CD1c-positive myeloid dendritic cell (primary cell): ENCODE data around the gene CHST14.

ENCODE experiments used
- DNase-seq: peaks from one replicate; pipeline ENCODE4 v3.0.0-alpha.2; 2016; ENCODE audit errors: extremely low spot score

The CHST14 gene

GRCh38 chr15:40461958-40462357, 8.8 kb upstream of the CHST14 start:
- no peak for DNase-seq

- DNase-seq: no peak
These were observed 7.5 kb upstream of the CHST14 start for GRCh38 chr15:40463279-40463678.

GRCh38 chr15:40463886-40464545, 6.8 kb upstream of the CHST14 start:
- no peak for DNase-seq

GRCh38 chr15:40464595-40465185, 6.1 kb upstream of the CHST14 start:
- no peak for DNase-seq

- DNase-seq: no peak
These were observed 4.8 kb upstream of the CHST14 start for GRCh38 chr15:40465939-40466338.

GRCh38 chr15:40466426-40467260, 4.1 kb upstream of the CHST14 start:
- DNase-seq: peak; percentile 68

GRCh38 chr15:40467261-40467615, 3.5 kb upstream of the CHST14 start:
- no peak for DNase-seq

- DNase-seq: peak; percentile 62
These were observed 1.9 kb upstream of the CHST14 start for GRCh38 chr15:40468898-40469331.

GRCh38 chr15:40469776-40470390, 901 bp upstream of the CHST14 start:
- DNase-seq: no peak

GRCh38 chr15:40471105-40471807, 472 bp downstream of the CHST14 start:
- DNase-seq: peak; percentile 42

- no peak for DNase-seq
These were observed 995 bp downstream of the CHST14 start for GRCh38 chr15:40471808-40472150.

- DNase-seq: no peak
These were observed 1.5 kb downstream of the CHST14 start for GRCh38 chr15:40472171-40472727.

- DNase-seq: no peak
These were observed 3.8 kb downstream of the CHST14 start for GRCh38 chr15:40474581-40474980.

GRCh38 chr15:40477642-40478327, 7.0 kb downstream of the CHST14 start:
- DNase-seq: no peak

GRCh38 chr15:40479024-40479423, 8.2 kb downstream of the CHST14 start:
- DNase-seq: no peak

GRCh38 chr15:40481341-40482074, 10.7 kb downstream of the CHST14 start:
- DNase-seq: no peak

GRCh38 chr15:40483919-40484318, 13.1 kb downstream of the CHST14 start:
- DNase-seq: no peak

GRCh38 chr15:40486066-40486770, 15.4 kb downstream of the CHST14 start:
- no peak for DNase-seq

GRCh38 chr15:40487816-40488682, 17.3 kb downstream of the CHST14 start:
- DNase-seq: no peak
